SK-MEL-5 (cell line): Measurements from ENCODE around the gene ABLIM2. TPM values are rescaled to one million over a fixed set of nuclear protein-coding genes. Genes with fewer than 3 reads are reported as not detected.

Experiments used
- DNase-seq: peaks from one replicate; pipeline ENCODE4 v3.0.0-alpha.2; 2016; ENCODE audit warnings: low read depth, low spot score
- in situ Hi-C: cut with HindIII; loops from 2 replicates; pipeline ENCODE4 v1.10.0; 2016; ENCODE audit warnings: low sequenced_read_pairs, high pct_unique_total_duplicates, low pct_unique_long_range_greater_than_20kb
- total RNA-seq: library from RNA; depleted of rRNA; stranded (reverse); fragments of >200 nt; shearing (Covaris generic); gene quantifications from 2 replicates; pipeline ENCODE4 v1.2.3, GENCODE V29; 2014

The ABLIM2 gene
- total RNA-seq, 1 experiment from 2014 or later: 0.29 TPM

GRCh38 chr4:8079031-8079885 is 79.4 kb downstream of the ABLIM2 start:
- DNase-seq: no peak
- in situ Hi-C loops: no loop called here

- no peak for DNase-seq
- in situ Hi-C loops: no loop called here
Observed at GRCh38 chr4:8078610-8079015, 80.0 kb downstream of the ABLIM2 start.

- no peak for DNase-seq
- in situ Hi-C loops: no loop called here
Observed at GRCh38 chr4:8078109-8078494, 80.5 kb downstream of the ABLIM2 start.

- DNase-seq: no peak
Observed at GRCh38 chr4:8077181-8078108, 81.2 kb downstream of the ABLIM2 start.

GRCh38 chr4:8076023-8076422 is 82.6 kb downstream of the ABLIM2 start:
- in situ Hi-C loops: no loop called here

More at GRCh38 chr4:8077181-8078108, 81.2 kb downstream of the ABLIM2 start:
- in situ Hi-C loops: no loop called here

GRCh38 chr4:8073206-8073863 is 85.3 kb downstream of the ABLIM2 start:
- in situ Hi-C loops: no loop called here
- DNase-seq: no peak

More at GRCh38 chr4:8076023-8076422, 82.6 kb downstream of the ABLIM2 start:
- DNase-seq: no peak

- in situ Hi-C loops: no loop called here
- DNase-seq: no peak
Observed at GRCh38 chr4:8072235-8072968, 86.2 kb downstream of the ABLIM2 start.

- in situ Hi-C loops: no loop called here
- no peak for DNase-seq
Observed at GRCh38 chr4:8071766-8072165, 86.8 kb downstream of the ABLIM2 start.

GRCh38 chr4:8070736-8071718 is 87.6 kb downstream of the ABLIM2 start:
- in situ Hi-C loops: no loop called here
- no peak for DNase-seq

GRCh38 chr4:8069102-8069752 is 89.4 kb downstream of the ABLIM2 start:
- in situ Hi-C loops: no loop called here
- DNase-seq: no peak

- in situ Hi-C loops: no loop called here
- no peak for DNase-seq
Observed at GRCh38 chr4:8067945-8068896, 90.4 kb downstream of the ABLIM2 start.

GRCh38 chr4:8067274-8067936 is 91.2 kb downstream of the ABLIM2 start:
- in situ Hi-C loops: no loop called here

GRCh38 chr4:8066336-8066931 is 92.2 kb downstream of the ABLIM2 start:
- DNase-seq: no peak
- in situ Hi-C loops: no loop called here

More at GRCh38 chr4:8067274-8067936, 91.2 kb downstream of the ABLIM2 start:
- DNase-seq: no peak

GRCh38 chr4:8063974-8064563 is 94.5 kb downstream of the ABLIM2 start:
- in situ Hi-C loops: no loop called here
- no peak for DNase-seq
